Endothelial cell (in vitro differentiated cells): ENCODE results near the gene UBE2L6. TPM values are rescaled to one million over a fixed set of nuclear protein-coding genes. Genes with fewer than 3 reads are reported as not detected.

Source experiments
- DNase-seq: peaks from one replicate; pipeline ENCODE4 v3.0.0; 2021; ENCODE audit warnings: low spot score
- H3K27ac Mint-ChIP-seq: one replicate; pipeline ENCODE4 v1.8.0; 2021; ENCODE audit warnings: mixed read lengths, inconsistent platforms; ENCODE audit not compliant: unreplicated experiment
- H3K27me3 Mint-ChIP-seq: one replicate; pipeline ENCODE4 v1.8.0; 2021; ENCODE audit warnings: mild to moderate bottlenecking, moderate library complexity, mixed read lengths, inconsistent platforms; ENCODE audit not compliant: unreplicated experiment
- H3K36me3 Mint-ChIP-seq: one replicate; pipeline ENCODE4 v1.8.0; 2021; ENCODE audit warnings: mild to moderate bottlenecking, low read depth, mixed read lengths, inconsistent platforms; ENCODE audit not compliant: unreplicated experiment
- H3K4me1 Mint-ChIP-seq: one replicate; pipeline ENCODE4 v1.8.0; 2021; ENCODE audit warnings: mild to moderate bottlenecking, mixed read lengths, inconsistent platforms; ENCODE audit not compliant: unreplicated experiment
- H3K4me3 Mint-ChIP-seq: one replicate; pipeline ENCODE4 v1.8.0; 2021; ENCODE audit warnings: mild to moderate bottlenecking, mixed read lengths, inconsistent platforms; ENCODE audit not compliant: unreplicated experiment
- H3K9me3 Mint-ChIP-seq: one replicate; pipeline ENCODE4 v1.8.0; 2021; ENCODE audit warnings: mixed read lengths, inconsistent platforms; ENCODE audit not compliant: unreplicated experiment
- total RNA-seq: library from RNA; stranded (reverse); fragmentation: NEBNext Ultra II Directional; extraction: Animal tissue kit (Norgen Biotek cat#: 25700); gene quantifications from one replicate; pipeline ENCODE4 v1.2.1, GENCODE V29; 2021; ENCODE audit not compliant: unreplicated experiment
- TF ChIP-seq, protein P1 (sequence below): fragments of 200-600 bp; sonication (generic); IDR thresholded peaks from one replicate; pipeline ENCODE4 v1.5.0; 2021; ENCODE audit warnings: antibody characterized with exemption; ENCODE audit not compliant: unreplicated experiment

The UBE2L6 gene
- total RNA-seq, 1 donor from 2014 or later: 56.2 TPM

DNA sequence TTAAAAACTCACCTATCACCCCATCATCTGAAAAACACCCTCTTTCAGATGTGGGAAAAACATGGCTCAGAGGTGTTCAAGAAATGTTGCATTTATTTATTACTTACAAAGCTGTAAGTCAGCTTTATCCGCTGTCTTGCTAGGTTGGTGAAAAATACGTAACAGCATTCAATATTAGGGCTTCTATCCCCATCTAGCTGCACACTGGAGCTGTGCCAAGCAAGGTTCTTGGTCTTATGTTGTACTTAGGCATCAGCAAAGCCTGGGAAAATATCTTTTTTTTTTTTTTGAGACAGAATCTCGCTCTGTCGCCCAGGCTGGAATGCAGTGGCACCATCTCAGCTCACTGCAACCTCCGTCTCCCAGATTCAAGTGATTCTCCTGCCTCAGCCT is 37.6 kb upstream of the UBE2L6 start:
- no peak for DNase-seq
- TF ChIP-seq, protein P1, sequence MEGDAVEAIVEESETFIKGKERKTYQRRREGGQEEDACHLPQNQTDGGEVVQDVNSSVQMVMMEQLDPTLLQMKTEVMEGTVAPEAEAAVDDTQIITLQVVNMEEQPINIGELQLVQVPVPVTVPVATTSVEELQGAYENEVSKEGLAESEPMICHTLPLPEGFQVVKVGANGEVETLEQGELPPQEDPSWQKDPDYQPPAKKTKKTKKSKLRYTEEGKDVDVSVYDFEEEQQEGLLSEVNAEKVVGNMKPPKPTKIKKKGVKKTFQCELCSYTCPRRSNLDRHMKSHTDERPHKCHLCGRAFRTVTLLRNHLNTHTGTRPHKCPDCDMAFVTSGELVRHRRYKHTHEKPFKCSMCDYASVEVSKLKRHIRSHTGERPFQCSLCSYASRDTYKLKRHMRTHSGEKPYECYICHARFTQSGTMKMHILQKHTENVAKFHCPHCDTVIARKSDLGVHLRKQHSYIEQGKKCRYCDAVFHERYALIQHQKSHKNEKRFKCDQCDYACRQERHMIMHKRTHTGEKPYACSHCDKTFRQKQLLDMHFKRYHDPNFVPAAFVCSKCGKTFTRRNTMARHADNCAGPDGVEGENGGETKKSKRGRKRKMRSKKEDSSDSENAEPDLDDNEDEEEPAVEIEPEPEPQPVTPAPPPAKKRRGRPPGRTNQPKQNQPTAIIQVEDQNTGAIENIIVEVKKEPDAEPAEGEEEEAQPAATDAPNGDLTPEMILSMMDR: no peak

GRCh38 chr11:57604296-57605027 is 37.0 kb upstream of the UBE2L6 start:
- peak; percentile 9 for DNase-seq
- Mint-ChIP-seq H3K9me3 (no peaks in the 10 kb centered on the region), H3K36me3 (peaks cover 37% of the 10 kb centered on the region), H3K4me1 (peaks cover 15% of the 10 kb centered on the region), H3K27me3 (peaks cover 4% of the 10 kb centered on the region), H3K4me3 (no peak overlapping the region), H3K27ac (peak overlapping the region; percentile 78)
- TF ChIP-seq, protein P1: no peak

More for the DNA sequence above, 37.6 kb upstream of the UBE2L6 start:
- Mint-ChIP-seq H3K9me3 (no peaks in the 10 kb centered on the region), H3K4me1 (peaks cover 9% of the 10 kb centered on the region), H3K27me3 (no peaks in the 10 kb centered on the region), H3K36me3 (peaks cover 37% of the 10 kb centered on the region), H3K27ac (no peak overlapping the region), H3K4me3 (no peak overlapping the region)

DNA sequence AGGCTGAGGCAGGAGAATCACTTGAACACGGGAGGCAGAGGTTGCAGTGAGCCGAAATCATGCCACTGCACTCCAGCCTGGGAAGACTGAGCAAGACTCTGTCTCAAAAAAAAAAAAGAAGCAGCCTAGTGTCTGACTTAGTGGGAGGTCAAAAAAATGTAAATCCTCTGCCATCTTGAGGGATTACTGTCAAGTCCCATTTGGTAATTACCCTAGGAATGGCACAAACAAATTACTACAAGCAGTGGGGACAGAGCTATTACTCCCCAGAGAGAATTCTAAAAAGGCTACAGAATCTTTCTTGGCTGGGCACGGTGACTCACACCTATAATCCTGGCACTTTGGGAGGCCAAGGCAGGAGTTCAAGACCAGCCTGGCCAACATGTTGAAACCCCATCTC is 33.8 kb upstream of the UBE2L6 start:
- no peaks in the 10 kb centered on the region for H3K9me3 Mint-ChIP-seq
- peaks cover 34% of the 10 kb centered on the region for H3K4me1 Mint-ChIP-seq
- DNase-seq: no peak
- no peak overlapping the region for H3K27ac Mint-ChIP-seq
- peaks cover 10% of the 10 kb centered on the region for H3K27me3 Mint-ChIP-seq
- H3K36me3 Mint-ChIP-seq: peaks cover 29% of the 10 kb centered on the region
- H3K4me3 Mint-ChIP-seq: peak overlapping the region; percentile 65
- TF ChIP-seq, protein P1: no peak

GRCh38 chr11:57599381-57599780 is 31.9 kb upstream of the UBE2L6 start:
- Mint-ChIP-seq H3K27ac (no peak overlapping the region), H3K27me3 (peaks cover 10% of the 10 kb centered on the region), H3K4me3 (peak overlapping the region; percentile 92), H3K4me1 (peaks cover 46% of the 10 kb centered on the region), H3K36me3 (peaks cover 22% of the 10 kb centered on the region), H3K9me3 (no peaks in the 10 kb centered on the region)
- DNase-seq: no peak
- TF ChIP-seq, protein P1: no peak

DNA sequence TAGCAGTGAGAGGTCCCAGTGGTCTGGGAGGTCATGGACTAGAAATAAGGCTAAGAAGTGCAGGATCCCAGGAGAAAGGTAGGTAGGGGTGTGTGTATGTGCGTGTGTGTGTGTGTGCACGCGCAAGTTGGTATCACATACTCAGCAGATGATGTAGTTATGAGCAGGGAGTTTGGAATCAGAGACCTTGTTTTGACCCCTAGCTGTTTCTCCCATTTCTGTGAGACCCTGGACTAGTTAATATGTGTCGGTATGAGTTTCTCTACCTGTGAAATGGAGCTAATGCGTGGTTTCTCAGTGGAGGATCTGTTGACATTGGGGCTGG is 31.3 kb upstream of the UBE2L6 start:
- Mint-ChIP-seq H3K27me3 (peaks cover 10% of the 10 kb centered on the region), H3K36me3 (peaks cover 22% of the 10 kb centered on the region), H3K4me1 (peaks cover 46% of the 10 kb centered on the region), H3K27ac (peak overlapping the region; percentile 79), H3K9me3 (no peaks in the 10 kb centered on the region), H3K4me3 (peak overlapping the region; percentile 92)
- TF ChIP-seq, protein P1: no peak
- DNase-seq: no peak
